ENCODE measurements around the gene MMP14.
"Not testable (repeated sequence)": the region's sequence is repeated elsewhere in the genome, so short reads cannot be mapped to it uniquely, and the experiment has no call there.

Gene MMP14

DNA sequence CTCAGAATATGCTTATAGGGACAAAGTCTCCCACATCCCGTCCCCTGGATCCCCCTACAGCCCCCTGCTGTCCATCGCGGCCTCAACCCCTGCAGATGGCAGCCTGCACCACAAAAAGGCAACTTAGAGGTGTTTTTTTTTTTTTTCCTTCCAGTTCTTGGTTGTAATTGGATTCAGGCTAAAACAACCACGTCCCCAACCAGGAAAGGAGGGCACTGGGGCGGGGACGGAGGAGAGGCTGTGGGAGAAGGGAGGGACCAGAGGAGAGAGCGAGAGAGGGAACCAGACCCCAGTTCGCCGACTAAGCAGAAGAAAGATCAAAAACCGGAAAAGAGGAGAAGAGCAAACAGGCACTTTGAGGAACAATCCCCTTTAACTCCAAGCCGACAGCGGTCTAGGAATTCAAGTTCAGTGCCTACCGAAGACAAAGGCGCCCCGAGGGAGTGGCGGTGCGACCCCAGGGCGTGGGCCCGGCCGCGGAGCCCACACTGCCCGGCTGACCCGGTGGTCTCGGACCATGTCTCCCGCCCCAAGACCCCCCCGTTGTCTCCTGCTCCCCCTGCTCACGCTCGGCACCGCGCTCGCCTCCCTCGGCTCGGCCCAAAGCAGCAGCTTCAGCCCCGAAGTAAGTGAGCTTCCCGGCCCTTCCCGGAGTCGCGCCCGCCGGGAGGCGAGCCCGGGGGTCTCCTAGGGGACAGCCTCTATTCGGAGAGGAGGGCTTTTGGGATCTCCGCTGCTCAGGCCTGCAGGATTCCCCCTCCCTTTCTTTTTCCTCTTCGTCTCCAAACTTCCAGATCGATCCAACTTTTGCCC lies at the start of gene MMP14:
MMP14 (plus strand) TSS at position 285 of the 813 bp plus-strand sequence; CDS start at position 518, 233 bp downstream.
- Histone ChIP-seq H3K27me3 (ENCODE audit: insufficient read depth, low read depth, severe bottlenecking) (no peaks in the 10 kb centered on the region), H3K36me3 (peaks cover 20% of the 10 kb centered on the region), H3K9me3 (ENCODE audit: severe bottlenecking) (no peaks in the 10 kb centered on the region), H3K27ac (no peak within 1 kb of the TSS), H3K4me3 (ENCODE audit: low read depth, low read length) (no peak within 1 kb of the TSS)
- DNase-seq: no peak
- TF ChIP-seq, protein P1, sequence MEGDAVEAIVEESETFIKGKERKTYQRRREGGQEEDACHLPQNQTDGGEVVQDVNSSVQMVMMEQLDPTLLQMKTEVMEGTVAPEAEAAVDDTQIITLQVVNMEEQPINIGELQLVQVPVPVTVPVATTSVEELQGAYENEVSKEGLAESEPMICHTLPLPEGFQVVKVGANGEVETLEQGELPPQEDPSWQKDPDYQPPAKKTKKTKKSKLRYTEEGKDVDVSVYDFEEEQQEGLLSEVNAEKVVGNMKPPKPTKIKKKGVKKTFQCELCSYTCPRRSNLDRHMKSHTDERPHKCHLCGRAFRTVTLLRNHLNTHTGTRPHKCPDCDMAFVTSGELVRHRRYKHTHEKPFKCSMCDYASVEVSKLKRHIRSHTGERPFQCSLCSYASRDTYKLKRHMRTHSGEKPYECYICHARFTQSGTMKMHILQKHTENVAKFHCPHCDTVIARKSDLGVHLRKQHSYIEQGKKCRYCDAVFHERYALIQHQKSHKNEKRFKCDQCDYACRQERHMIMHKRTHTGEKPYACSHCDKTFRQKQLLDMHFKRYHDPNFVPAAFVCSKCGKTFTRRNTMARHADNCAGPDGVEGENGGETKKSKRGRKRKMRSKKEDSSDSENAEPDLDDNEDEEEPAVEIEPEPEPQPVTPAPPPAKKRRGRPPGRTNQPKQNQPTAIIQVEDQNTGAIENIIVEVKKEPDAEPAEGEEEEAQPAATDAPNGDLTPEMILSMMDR (IDR thresholded peaks at IDR 0.05; ENCODE audit: low read depth, low read length): no peak

DNA sequence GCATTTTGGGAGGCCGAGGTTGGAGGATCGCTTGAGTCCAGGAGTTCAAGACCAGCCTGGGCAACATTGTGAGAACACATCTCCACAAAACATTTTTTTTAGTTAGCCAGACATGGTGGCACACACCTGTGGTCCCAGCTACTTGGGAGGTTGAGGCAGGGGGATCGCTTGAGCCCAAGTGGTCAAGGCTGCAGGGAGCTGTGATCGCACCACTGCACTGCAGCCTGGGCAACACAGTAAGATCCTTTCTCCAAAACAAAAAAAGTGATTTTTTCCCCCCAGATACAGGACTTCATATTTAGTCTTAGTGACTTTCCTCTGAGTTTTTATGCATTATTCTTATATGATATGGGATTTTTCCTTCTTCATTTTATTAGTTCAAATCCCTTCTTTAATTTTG lies 49.7 kb upstream of the MMP14 start:
- TF ChIP-seq, protein P1 (IDR thresholded peaks at IDR 0.05; ENCODE audit: low read depth, low read length): no peak
- Histone ChIP-seq H3K36me3 (no peaks in the 10 kb centered on the region), H3K9me3 (ENCODE audit: severe bottlenecking) (no peaks in the 10 kb centered on the region), H3K27ac (no peak overlapping the region), H3K27me3 (ENCODE audit: insufficient read depth, low read depth, severe bottlenecking) (no peaks in the 10 kb centered on the region), H3K4me3 (ENCODE audit: low read depth, low read length) (no peak overlapping the region)
- no peak for DNase-seq

DNA sequence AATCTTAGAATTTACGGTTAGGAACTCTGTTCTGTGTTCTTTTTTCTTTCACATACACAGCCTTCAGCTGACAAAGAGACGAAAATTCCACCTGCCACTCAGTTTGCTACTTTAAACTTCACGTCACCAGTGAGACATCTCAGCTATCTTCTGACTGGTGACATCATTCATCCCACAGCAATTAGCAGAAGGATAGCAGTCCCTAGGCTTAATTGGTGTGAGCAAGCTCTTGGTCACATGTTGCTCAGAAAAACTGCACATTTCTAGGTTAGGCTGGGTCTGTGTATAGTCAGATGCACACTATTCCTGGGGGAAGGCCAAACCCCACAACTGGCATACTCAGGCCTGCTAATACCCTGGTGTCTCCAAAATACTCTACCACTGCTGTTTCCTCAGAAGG lies 45.1 kb upstream of the MMP14 start:
- DNase-seq: no peak
- H3K9me3 ChIP-seq (ENCODE audit: severe bottlenecking): no peaks in the 10 kb centered on the region
- no peak overlapping the region for H3K4me3 ChIP-seq (ENCODE audit: low read depth, low read length)
- no peaks in the 10 kb centered on the region for H3K36me3 ChIP-seq
- no peak overlapping the region for H3K27ac ChIP-seq
- TF ChIP-seq, protein P1 (IDR thresholded peaks at IDR 0.05; ENCODE audit: low read depth, low read length): no peak
- H3K27me3 ChIP-seq (ENCODE audit: insufficient read depth, low read depth, severe bottlenecking): no peaks in the 10 kb centered on the region

- Histone ChIP-seq H3K27ac (no peak overlapping the region), H3K36me3 (no peaks in the 10 kb centered on the region), H3K4me3 (ENCODE audit: low read depth, low read length) (no peak overlapping the region), H3K27me3 (ENCODE audit: insufficient read depth, low read depth, severe bottlenecking) (peaks cover 4% of the 10 kb centered on the region), H3K9me3 (ENCODE audit: severe bottlenecking) (no peaks in the 10 kb centered on the region)
- TF ChIP-seq, protein P1 (IDR thresholded peaks at IDR 0.05; ENCODE audit: low read depth, low read length): no peak
- DNase-seq: no peak
These were observed 44.2 kb upstream of the MMP14 start for GRCh38 chr14:22792158-22792557.

DNA sequence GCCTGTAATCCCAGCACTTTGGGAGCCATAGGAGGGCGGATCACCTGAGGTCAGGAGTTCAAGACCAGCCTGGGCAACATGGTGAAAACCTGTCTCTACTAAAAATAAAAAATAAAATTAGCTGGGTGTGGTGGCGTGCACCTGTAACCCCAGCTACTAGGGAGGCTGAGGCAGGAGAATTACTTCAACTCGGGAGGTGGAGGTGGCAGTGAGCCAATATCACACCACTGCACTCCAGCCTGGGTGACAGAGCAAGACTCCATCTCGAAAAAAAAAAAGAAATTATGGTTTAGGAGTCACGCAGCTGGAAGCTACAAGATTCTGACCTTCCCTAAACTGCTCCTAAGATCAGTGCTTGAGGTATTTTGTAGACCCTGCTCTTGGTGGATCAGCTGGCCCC lies 42.8 kb upstream of the MMP14 start:
- not testable (repeated sequence) for H3K27ac ChIP-seq; DNase-seq; H3K9me3 ChIP-seq (ENCODE audit: severe bottlenecking)

DNA sequence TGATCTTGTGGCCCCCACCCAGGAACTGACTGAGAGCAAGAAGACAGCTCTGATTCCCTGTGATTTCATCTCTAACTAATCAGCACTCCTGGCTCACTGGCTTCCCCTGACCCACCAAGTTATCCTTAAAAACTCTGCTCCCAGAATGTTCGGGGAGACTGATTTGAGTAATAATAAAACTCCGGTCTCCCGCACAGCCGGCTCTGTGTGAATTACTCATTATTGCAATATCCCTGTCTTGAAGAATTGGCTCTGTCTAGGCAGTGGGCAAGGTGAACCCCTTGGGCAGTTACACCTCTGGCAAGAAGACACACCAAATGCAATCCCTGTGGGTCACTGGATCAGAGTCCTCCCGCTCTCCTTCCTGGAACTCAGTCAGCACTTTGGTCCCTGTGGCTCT lies 42.4 kb upstream of the MMP14 start:
- H3K27ac ChIP-seq: no peak overlapping the region
- H3K4me3 ChIP-seq (ENCODE audit: low read depth, low read length): no peak overlapping the region
- DNase-seq: no peak
- TF ChIP-seq, protein P1 (IDR thresholded peaks at IDR 0.05; ENCODE audit: low read depth, low read length): no peak
- no peaks in the 10 kb centered on the region for H3K9me3 ChIP-seq (ENCODE audit: severe bottlenecking)
- H3K27me3 ChIP-seq (ENCODE audit: insufficient read depth, low read depth, severe bottlenecking): peaks cover 7% of the 10 kb centered on the region
- H3K36me3 ChIP-seq: no peaks in the 10 kb centered on the region

More for the DNA sequence above, 42.8 kb upstream of the MMP14 start:
- H3K36me3 ChIP-seq; H3K4me3 ChIP-seq (ENCODE audit: low read depth, low read length); H3K27me3 ChIP-seq (ENCODE audit: insufficient read depth, low read depth, severe bottlenecking): not testable (repeated sequence)

Data from WERI-Rb-1 (cell line).